HG03469 (cell line): ENCODE results near the gene OVAAL.

Source experiments
- ATAC-seq: cut with Tn5 transposase; IDR thresholded peaks from one replicate; pipeline ENCODE4 v1.9.1; 2021; ENCODE audit warnings: mild to moderate bottlenecking, moderate library complexity, moderate number of reproducible peaks; ENCODE audit not compliant: unreplicated experiment

The OVAAL gene

GRCh38 chr1:180603223-180603849, 44.6 kb downstream of the OVAAL start:
- ATAC-seq, result no peak

- no peak for ATAC-seq
Measured at GRCh38 chr1:180603850-180604226, 45.1 kb downstream of the OVAAL start.

- no peak for ATAC-seq
Measured at GRCh38 chr1:180606155-180606554, 47.4 kb downstream of the OVAAL start.

GRCh38 chr1:180609643-180610555, 51.1 kb downstream of the OVAAL start:
- no peak for ATAC-seq

- no peak for ATAC-seq
Measured at GRCh38 chr1:180610556-180611015, 51.8 kb downstream of the OVAAL start.

- ATAC-seq, result no peak
Measured at GRCh38 chr1:180611016-180611930, 52.5 kb downstream of the OVAAL start.

GRCh38 chr1:180612632-180613031, 53.9 kb downstream of the OVAAL start:
- no peak for ATAC-seq

GRCh38 chr1:180614730-180615129, 56.0 kb downstream of the OVAAL start:
- ATAC-seq, result no peak

GRCh38 chr1:180615493-180616290, 56.9 kb downstream of the OVAAL start:
- no peak for ATAC-seq
